Testis (tissue), 3 donors: Measurements from ENCODE around the gene NPDC1. TPM values are rescaled to one million over a fixed set of nuclear protein-coding genes. Genes with fewer than 3 reads are reported as not detected.

ENCODE experiments used
- DNase-seq: peaks from one replicate; pipeline ENCODE4 v3.0.0-alpha.2; 2019
- H3K27ac ChIP-seq, 2 donors: fragments of 200-600 bp; sonication (generic); one replicate each; pipeline ENCODE4 v1.5.1; 2019
- H3K27me3 ChIP-seq: fragments of 200-600 bp; sonication (generic); one replicate; pipeline ENCODE4 v1.5.1; 2019
- H3K36me3 ChIP-seq: fragments of 200-600 bp; sonication (generic); one replicate; pipeline ENCODE4 v1.5.1; 2017; ENCODE audit warnings: low read depth; ENCODE audit errors: missing control alignments
- H3K4me1 ChIP-seq: fragments of 200-600 bp; sonication (generic); one replicate; pipeline ENCODE4 v1.5.1; 2019
- H3K4me3 ChIP-seq, 2 donors: fragments of 200-600 bp; sonication (generic); one replicate each; pipeline ENCODE4 v1.5.1; 2017 to 2019
- H3K9me3 ChIP-seq: fragments of 200-600 bp; sonication (generic); one replicate; pipeline ENCODE4 v1.5.1; 2017
- POLR2A ChIP-seq: fragments of 450-650 bp; IDR thresholded peaks from one replicate; pipeline ENCODE4 v1.6.1; 2017; ENCODE audit warnings: antibody characterized with exemption, mild to moderate bottlenecking, moderate library complexity
- WGBS, 2 donors: methylation state at CpG; one replicate each; pipeline ENCODE4 v1.1.5; 2018; 5-methylcytosine and 5-hydroxymethylcytosine counted together
- intact Hi-C: fragments of 100-400 bp; cut with DNase I; formaldehyde crosslinking; loops from one replicate; pipeline ENCODE4 v1.15.1; 2023; ENCODE audit warnings: low total_unique reads
- polyA plus RNA-seq: library from polyadenylated mRNA; stranded (reverse); fragments of 350-450 nt; fragmentation: Illumina TruSeq; extraction: RNeasy Lipid Tissue Mini Kit (QIAGEN cat#74804); gene quantifications from one replicate; pipeline ENCODE4 v1.2.3, GENCODE V29; 2014; ENCODE audit warnings: low read depth, low replicate concordance; ENCODE audit not compliant: insufficient read depth
- total RNA-seq, 2 donors: library from RNA; depleted of rRNA; stranded (reverse); fragments of >200 nt; gene quantifications; one replicate each; pipeline ENCODE4 v1.2.3, GENCODE V29; 2016
- TF ChIP-seq, protein P1 (sequence below), 3 experiments: fragments of 450-650 bp in 2 of 3; fragments of 200-600 bp in 1 of 3; sonication (generic) in 1 of 3; IDR thresholded peaks; one replicate each; pipeline ENCODE4 v1.5.1; 2016 to 2019; ENCODE audit warnings: antibody characterized with exemption in 3 of 3, mild to moderate bottlenecking in 2 of 3, moderate library complexity in 1 of 3

NPDC1 gene
- total and polyA plus RNA-seq, 3 donors from 2014 or later: 47.7 to 103 (median 75.9) TPM

DNA sequence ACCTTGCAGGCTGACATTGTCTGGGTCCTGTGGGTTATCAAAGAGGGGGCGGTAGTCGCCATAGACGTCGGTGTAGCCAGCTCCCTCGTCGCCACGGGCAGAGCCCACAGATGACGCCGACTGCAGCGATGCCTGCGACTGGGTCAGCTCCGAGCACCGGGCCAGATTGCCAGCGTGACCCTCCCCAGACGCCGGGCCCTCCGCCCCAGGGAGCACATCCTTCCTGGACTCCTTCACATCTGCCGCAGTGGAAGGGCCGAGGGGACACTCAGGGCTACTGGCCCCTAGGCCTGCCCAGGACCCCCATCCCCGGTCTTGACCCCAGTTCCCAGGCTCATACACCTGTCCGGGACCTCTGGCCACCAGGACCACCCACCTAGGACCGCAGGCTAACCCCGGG is 31.8 kb downstream of the NPDC1 start:
- no peaks in the 10 kb centered on the region for H3K9me3 ChIP-seq
- no peaks in the 10 kb centered on the region for H3K4me1 ChIP-seq
- WGBS, 2 donors: 91 to 93% methylated on average over 8 to 22 of the region's 23 CpGs
- H3K27me3 ChIP-seq: no peaks in the 10 kb centered on the region
- no peak overlapping the region for H3K27ac ChIP-seq
- DNase-seq: no peak
- H3K36me3 ChIP-seq: no peaks in the 10 kb centered on the region
- H3K4me3 ChIP-seq: no peak overlapping the region
- no peak for TF ChIP-seq POLR2A
- TF ChIP-seq, protein P1, sequence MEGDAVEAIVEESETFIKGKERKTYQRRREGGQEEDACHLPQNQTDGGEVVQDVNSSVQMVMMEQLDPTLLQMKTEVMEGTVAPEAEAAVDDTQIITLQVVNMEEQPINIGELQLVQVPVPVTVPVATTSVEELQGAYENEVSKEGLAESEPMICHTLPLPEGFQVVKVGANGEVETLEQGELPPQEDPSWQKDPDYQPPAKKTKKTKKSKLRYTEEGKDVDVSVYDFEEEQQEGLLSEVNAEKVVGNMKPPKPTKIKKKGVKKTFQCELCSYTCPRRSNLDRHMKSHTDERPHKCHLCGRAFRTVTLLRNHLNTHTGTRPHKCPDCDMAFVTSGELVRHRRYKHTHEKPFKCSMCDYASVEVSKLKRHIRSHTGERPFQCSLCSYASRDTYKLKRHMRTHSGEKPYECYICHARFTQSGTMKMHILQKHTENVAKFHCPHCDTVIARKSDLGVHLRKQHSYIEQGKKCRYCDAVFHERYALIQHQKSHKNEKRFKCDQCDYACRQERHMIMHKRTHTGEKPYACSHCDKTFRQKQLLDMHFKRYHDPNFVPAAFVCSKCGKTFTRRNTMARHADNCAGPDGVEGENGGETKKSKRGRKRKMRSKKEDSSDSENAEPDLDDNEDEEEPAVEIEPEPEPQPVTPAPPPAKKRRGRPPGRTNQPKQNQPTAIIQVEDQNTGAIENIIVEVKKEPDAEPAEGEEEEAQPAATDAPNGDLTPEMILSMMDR (IDR thresholded peaks at IDR 0.05): no peak
- intact Hi-C loops: no loop called here

DNA sequence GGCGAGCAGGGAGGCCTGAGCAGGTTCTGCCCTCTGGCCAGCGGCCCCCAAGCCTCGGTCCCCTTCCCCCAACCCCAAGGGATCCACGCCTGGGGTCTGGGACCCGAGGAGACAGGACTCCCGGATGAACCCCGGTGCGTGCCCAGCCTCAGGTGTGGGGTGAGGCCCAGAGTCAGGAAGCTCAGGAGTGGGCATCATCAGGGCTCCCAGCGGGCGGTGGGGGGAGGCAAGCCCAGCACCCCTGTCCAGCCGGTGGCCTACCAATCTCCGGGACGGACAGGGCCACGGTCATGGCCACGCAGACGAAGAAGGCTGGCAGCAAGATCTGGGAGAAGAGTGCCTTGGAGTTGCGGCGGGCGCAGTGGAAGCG is 32.4 kb downstream of the NPDC1 start:
- no peak for TF ChIP-seq POLR2A
- TF ChIP-seq, protein P1 (IDR thresholded peaks at IDR 0.05): no peak
- Histone ChIP-seq H3K9me3 (no peaks in the 10 kb centered on the region), H3K4me3 (no peak overlapping the region), H3K36me3 (no peaks in the 10 kb centered on the region), H3K27ac (no peak overlapping the region), H3K4me1 (no peaks in the 10 kb centered on the region), H3K27me3 (no peaks in the 10 kb centered on the region)
- intact Hi-C loops: no loop called here
- WGBS, 2 donors: 96 to 97% methylated on average over 11 to 20 of the region's 20 CpGs
- no peak for DNase-seq

DNA sequence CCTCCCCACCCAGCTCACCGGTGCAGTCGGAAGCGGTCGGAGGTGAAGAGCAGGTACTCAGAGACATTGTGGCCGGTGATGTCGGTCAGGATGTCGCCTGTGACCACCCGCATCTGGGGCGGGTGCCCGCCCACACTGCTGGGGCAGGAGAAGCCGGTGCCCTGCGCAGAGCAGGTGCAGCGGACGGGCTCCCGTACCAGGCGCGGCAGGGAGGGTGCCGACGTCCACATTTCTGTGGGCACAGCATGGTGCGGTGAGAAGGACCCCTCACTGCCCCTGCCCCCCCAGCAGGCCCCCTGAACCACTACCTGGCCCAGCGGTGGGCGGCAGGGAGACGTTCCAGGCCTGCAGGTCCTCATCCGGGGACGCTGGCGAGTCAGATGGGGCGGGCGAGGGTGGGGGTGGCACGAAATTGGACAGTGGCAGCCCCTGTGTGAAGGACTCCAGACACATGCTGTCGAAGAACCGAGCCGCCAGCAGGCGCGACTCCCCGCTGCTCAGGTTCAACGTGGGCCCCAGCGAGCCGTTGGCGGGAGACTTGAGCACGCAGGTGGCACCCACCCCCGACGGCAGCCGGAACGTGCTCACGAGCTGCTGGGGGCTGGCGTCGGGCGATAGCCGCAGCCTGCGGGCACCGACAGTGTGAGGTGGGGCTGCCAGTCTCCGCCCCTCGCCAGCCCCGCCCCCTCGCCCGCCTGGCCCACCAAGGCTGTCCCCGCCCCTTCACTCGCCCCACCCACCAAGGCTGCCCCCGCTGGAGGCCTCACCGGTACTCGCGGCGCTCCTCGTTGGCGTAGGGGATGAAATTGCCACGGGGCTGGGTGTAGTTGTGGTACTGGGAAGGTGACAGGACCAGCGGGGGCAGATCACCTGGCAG is 33.0 kb downstream of the NPDC1 start:
- H3K9me3 ChIP-seq: no peaks in the 10 kb centered on the region
- H3K36me3 ChIP-seq: no peaks in the 10 kb centered on the region
- H3K4me1 ChIP-seq: peaks cover 2% of the 10 kb centered on the region
- no peak overlapping the region for H3K27ac ChIP-seq
- DNase-seq: no peak
- intact Hi-C loops: no loop called here
- no peak for TF ChIP-seq POLR2A
- TF ChIP-seq, protein P1 (IDR thresholded peaks at IDR 0.05): no peak
- WGBS, 2 donors: 87 to 90% methylated on average over 26 to 67 of the region's 67 CpGs
- no peaks in the 10 kb centered on the region for H3K27me3 ChIP-seq
- H3K4me3 ChIP-seq: no peak overlapping the region

DNA sequence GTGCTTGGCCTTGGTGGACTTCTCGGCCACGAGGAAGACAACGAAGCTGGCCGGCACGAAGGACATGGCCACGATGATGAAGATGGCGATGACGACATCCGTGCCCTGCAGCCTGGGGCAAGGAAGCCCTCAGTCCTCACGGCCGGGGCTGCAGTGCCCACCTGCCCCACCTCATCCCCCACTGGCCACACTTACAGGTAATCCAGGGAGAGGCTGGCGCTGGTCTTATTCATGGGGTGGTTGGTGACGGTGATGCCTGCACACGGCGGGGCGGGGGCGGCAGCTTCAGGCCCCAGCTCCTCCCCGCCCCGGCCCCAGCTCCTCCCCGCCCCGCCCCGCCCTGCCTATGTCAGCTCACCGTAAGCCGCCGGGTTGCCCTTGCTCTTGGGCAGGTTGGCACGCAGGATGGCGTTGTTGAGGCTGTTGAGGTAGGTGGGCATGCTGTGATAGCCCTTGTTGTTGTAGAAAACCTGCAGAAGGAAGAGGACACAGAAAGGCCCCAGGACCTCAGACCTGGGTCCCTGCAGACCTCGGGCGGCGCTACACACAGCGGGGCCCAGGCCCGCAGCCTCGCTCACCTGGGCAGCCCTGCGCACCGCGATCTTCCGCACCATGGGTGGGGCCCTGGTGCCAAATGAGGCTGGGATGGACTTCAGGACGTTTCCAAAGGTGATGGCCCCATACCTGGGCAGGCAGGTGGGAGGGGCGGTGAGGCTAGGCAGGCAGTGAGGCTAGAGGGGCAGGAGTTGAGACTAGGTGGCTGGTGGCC is 33.9 kb downstream of the NPDC1 start:
- H3K36me3 ChIP-seq: no peaks in the 10 kb centered on the region
- WGBS, 2 donors: 91 to 93% methylated on average over 13 to 39 of the region's 39 CpGs
- no peaks in the 10 kb centered on the region for H3K27me3 ChIP-seq
- DNase-seq: no peak
- H3K27ac ChIP-seq: no peak overlapping the region
- TF ChIP-seq POLR2A: no peak
- TF ChIP-seq, protein P1 (IDR thresholded peaks at IDR 0.05): no peak
- H3K4me3 ChIP-seq: no peak overlapping the region
- intact Hi-C loops: no loop called here
- no peaks in the 10 kb centered on the region for H3K9me3 ChIP-seq
- peaks cover 10% of the 10 kb centered on the region for H3K4me1 ChIP-seq
